OCI-LY1 (cell line): ENCODE measurements around the gene CBFA2T3.

Source experiments
- H2AFZ ChIP-seq: fragments of 200-600 bp; sonication (generic), shearing (Covaris generic); 2 replicates; pipeline ENCODE4 v1.6.0; 2014; ENCODE audit warnings: antibody characterized with exemption, mild to moderate bottlenecking, low read length
- H3F3A ChIP-seq: fragments of 200-600 bp; sonication (generic), shearing (Covaris generic); 2 replicates; pipeline ENCODE4 v1.6.0; 2014; ENCODE audit warnings: mild to moderate bottlenecking, antibody characterized with exemption, low read length, moderate library complexity; ENCODE audit not compliant: insufficient read depth
- H3K27ac ChIP-seq: fragments of 200-600 bp; sonication (generic); 2 replicates; pipeline ENCODE4 v1.5.1; 2014; ENCODE audit warnings: low read length, mixed run types, mild to moderate bottlenecking, low read depth; ENCODE audit not compliant: poor library complexity, severe bottlenecking
- H3K27me3 ChIP-seq: fragments of 200-600 bp; sonication (generic); 2 replicates; pipeline ENCODE4 v1.6.0; 2014; ENCODE audit warnings: antibody characterized with exemption, mild to moderate bottlenecking, low read length, moderate library complexity; ENCODE audit not compliant: insufficient read depth
- H3K36me3 ChIP-seq: fragments of 200-600 bp; sonication (generic); 2 replicates; pipeline ENCODE4 v1.6.1; 2014; ENCODE audit warnings: mild to moderate bottlenecking, antibody characterized with exemption, low read length, moderate library complexity, mixed read lengths; ENCODE audit not compliant: insufficient read depth
- H3K4me1 ChIP-seq: fragments of 200-600 bp; sonication (generic); 2 replicates; pipeline ENCODE4 v1.5.1; 2014; ENCODE audit warnings: mild to moderate bottlenecking, low read length, moderate library complexity; ENCODE audit not compliant: insufficient read depth, severe bottlenecking
- H3K4me2 ChIP-seq: fragments of 200-600 bp; sonication (generic), shearing (Covaris generic); 2 replicates; pipeline ENCODE4 v1.6.1; 2014; ENCODE audit warnings: low read length
- H3K4me3 ChIP-seq: fragments of 200-600 bp; sonication (generic); 2 replicates; pipeline ENCODE4 v1.5.1; 2014; ENCODE audit warnings: low read length, low read depth, mild to moderate bottlenecking, mixed read lengths; ENCODE audit not compliant: poor library complexity, severe bottlenecking
- H3K79me2 ChIP-seq: fragments of 200-600 bp; shearing (Covaris generic); 2 replicates; pipeline ENCODE4 v1.6.1; 2016; ENCODE audit warnings: mixed run types, low read length, mixed read lengths; ENCODE audit not compliant: insufficient read depth
- H3K9ac ChIP-seq: fragments of 200-600 bp; sonication (generic), shearing (Covaris generic); 2 replicates; pipeline ENCODE4 v1.6.1; 2014; ENCODE audit warnings: mild to moderate bottlenecking, low read length, mixed read lengths
- H3K9me2 ChIP-seq: fragments of 200-600 bp; sonication (generic), shearing (Covaris generic); 2 replicates; pipeline ENCODE4 v1.6.1; 2014; ENCODE audit warnings: low read depth, mild to moderate bottlenecking, low read length, mixed read lengths
- H3K9me3 ChIP-seq: fragments of 200-600 bp; shearing (Covaris generic); 2 replicates; pipeline ENCODE4 v1.6.1; 2014; ENCODE audit warnings: low read length, mixed read lengths
- H4K20me1 ChIP-seq: fragments of 200-600 bp; sonication (generic), shearing (Covaris generic); 2 replicates; pipeline ENCODE4 v1.6.0; 2016; ENCODE audit warnings: mild to moderate bottlenecking, low read length; ENCODE audit not compliant: insufficient read depth
- EZH2 ChIP-seq: fragments of 200-600 bp; sonication (generic), shearing (Covaris generic); IDR thresholded peaks from 2 replicates; pipeline ENCODE4 v1.8.0; 2017; ENCODE audit warnings: borderline replicate concordance, mixed run types, mild to moderate bottlenecking, antibody characterized with exemption, low read length, moderate library complexity, mixed read lengths
- TF ChIP-seq, protein P1 (sequence below): fragments of 200-600 bp; sonication (generic), shearing (Covaris generic); IDR thresholded peaks from 2 replicates; pipeline ENCODE4 v1.5.1; 2017; ENCODE audit warnings: mild to moderate bottlenecking, antibody characterized with exemption, low read length, moderate library complexity, mixed read lengths

The CBFA2T3 gene

DNA sequence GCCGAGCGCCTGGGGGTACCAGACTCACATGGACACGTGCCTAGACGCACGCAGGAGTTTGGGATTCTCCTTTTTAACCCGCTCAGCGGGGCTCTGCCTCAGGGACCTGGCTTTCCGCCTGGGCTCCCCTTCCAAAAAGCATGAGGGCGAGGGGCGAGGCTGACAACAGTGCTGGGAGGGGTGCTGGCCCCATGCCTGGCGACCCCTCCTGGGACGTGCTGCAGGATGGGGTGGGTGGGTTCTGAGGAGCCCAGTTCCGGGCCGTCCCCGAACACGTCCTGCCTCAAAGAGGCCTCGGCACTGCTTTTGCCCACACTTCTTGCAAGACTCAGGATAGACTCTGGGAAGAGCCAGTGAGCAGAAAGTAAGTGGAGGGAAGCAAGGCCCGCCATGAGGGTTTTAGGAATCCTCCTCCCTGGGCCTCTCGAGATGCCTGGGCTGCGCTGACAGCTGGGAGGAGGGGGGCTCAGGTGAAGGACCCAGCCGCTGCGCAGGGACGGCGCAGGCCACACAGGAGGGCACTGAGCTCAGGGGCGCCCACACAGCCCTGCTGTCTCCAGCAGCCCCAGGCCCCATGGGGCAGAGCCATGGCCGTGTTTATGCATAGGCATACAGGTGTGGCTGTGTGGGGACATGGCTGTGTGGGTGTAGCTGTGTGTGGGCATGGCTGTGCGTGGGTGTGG, 95.2 kb downstream of the CBFA2T3 start:
- H3K36me3 ChIP-seq: peaks cover 26% of the 10 kb centered on the region
- H3K4me1 ChIP-seq: no peaks in the 10 kb centered on the region
- H4K20me1 ChIP-seq: no peaks in the 10 kb centered on the region
- no peak overlapping the region for H3K9ac ChIP-seq
- H3K4me2 ChIP-seq: no peak overlapping the region
- no peaks in the 10 kb centered on the region for H3K27me3 ChIP-seq
- H3K79me2 ChIP-seq: no peaks in the 10 kb centered on the region
- TF ChIP-seq, protein P1, sequence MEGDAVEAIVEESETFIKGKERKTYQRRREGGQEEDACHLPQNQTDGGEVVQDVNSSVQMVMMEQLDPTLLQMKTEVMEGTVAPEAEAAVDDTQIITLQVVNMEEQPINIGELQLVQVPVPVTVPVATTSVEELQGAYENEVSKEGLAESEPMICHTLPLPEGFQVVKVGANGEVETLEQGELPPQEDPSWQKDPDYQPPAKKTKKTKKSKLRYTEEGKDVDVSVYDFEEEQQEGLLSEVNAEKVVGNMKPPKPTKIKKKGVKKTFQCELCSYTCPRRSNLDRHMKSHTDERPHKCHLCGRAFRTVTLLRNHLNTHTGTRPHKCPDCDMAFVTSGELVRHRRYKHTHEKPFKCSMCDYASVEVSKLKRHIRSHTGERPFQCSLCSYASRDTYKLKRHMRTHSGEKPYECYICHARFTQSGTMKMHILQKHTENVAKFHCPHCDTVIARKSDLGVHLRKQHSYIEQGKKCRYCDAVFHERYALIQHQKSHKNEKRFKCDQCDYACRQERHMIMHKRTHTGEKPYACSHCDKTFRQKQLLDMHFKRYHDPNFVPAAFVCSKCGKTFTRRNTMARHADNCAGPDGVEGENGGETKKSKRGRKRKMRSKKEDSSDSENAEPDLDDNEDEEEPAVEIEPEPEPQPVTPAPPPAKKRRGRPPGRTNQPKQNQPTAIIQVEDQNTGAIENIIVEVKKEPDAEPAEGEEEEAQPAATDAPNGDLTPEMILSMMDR: no peak
- no peak for TF ChIP-seq EZH2
- H3K9me3 ChIP-seq: no peaks in the 10 kb centered on the region
- no peaks in the 10 kb centered on the region for H3F3A ChIP-seq
- H3K9me2 ChIP-seq: no peaks in the 10 kb centered on the region
- no peak overlapping the region for H3K27ac ChIP-seq
- no peak overlapping the region for H2AFZ ChIP-seq
- no peak overlapping the region for H3K4me3 ChIP-seq

DNA sequence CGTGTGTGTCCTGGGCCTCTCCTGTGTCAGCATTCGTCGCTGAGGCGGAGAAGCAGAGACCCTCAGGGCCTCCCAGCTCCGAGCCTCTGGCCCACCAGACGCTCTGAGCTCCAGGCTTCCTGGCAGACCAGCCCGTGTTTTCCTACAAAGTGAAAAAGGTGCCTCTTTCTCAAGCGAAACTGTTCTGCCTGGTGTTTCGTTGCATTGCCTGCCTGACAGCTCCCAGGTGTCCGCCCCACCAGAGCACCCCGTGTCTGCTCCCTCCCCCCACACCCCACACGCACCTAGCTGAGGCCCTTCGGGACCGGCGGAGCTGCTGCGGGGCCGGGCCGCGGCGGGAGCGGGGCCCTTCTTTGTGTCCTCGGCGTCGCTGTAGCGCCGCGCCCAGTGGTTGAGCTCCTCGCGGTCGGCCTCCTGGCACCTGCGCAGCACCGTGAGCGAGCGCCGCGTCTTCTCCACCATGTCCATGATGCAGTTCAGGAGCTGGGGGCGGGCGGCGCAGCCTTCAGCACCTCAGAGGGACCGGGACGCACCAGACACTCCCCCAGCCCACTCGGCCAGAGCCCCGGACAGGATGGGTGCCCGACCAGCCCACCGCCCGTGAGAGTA, 95.9 kb downstream of the CBFA2T3 start:
- TF ChIP-seq, protein P1: no peak
- no peak for TF ChIP-seq EZH2
- Histone ChIP-seq H4K20me1 (no peaks in the 10 kb centered on the region), H3F3A (no peaks in the 10 kb centered on the region), H3K79me2 (no peaks in the 10 kb centered on the region), H2AFZ (no peak overlapping the region), H3K27me3 (no peaks in the 10 kb centered on the region), H3K36me3 (peaks cover 30% of the 10 kb centered on the region), H3K9me2 (no peaks in the 10 kb centered on the region), H3K27ac (no peak overlapping the region), H3K4me2 (no peak overlapping the region), H3K4me3 (no peak overlapping the region), H3K9ac (no peak overlapping the region), H3K4me1 (no peaks in the 10 kb centered on the region), H3K9me3 (no peaks in the 10 kb centered on the region)

DNA sequence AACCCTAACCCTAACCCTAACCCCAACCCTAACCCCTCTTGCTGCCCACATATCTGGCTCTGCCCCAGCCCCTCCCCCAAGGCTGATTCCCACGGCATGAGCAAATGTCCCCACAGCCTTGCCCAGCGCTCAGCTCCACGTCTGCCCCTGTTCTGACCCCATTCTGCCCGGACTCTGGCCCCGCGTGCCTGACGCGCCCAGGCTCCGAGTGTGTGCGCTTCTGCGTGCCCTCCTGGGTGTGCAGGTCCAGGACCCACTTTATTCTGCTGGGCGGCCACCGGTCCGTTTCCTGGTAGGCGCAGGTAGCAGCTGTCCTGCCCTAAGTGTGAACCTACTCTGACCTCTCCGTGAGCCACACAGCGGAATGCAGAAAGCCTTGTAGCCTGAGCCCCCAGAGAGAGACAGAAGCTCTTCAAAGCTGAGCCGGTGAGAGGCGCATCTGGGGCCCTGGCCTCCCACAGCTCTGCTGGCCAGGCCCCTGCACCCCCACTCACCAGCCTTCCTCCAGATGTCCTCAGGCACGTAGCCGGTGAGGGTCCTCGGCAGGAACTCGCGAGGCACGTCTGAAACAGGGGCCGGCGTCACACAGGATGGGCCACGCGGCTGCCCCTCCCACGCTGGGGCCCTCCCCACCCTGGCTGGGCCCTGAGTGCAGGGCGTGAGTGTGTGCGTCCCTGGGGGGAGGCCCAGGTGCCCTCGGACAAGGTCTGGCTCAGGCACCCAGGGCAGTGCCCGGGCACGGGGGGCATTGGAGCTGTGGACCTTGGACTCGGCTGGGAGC, 96.6 kb downstream of the CBFA2T3 start:
- no peak overlapping the region for H2AFZ ChIP-seq
- no peaks in the 10 kb centered on the region for H3K9me3 ChIP-seq
- no peak for TF ChIP-seq EZH2
- TF ChIP-seq, protein P1: no peak
- H3K9ac ChIP-seq: no peak overlapping the region
- H3K4me2 ChIP-seq: no peak overlapping the region
- no peak overlapping the region for H3K27ac ChIP-seq
- H3K4me3 ChIP-seq: no peak overlapping the region
- no peaks in the 10 kb centered on the region for H3K9me2 ChIP-seq
- H3K36me3 ChIP-seq: peaks cover 30% of the 10 kb centered on the region
- H3K79me2 ChIP-seq: no peaks in the 10 kb centered on the region
- H3K27me3 ChIP-seq: no peaks in the 10 kb centered on the region
- no peaks in the 10 kb centered on the region for H3F3A ChIP-seq
- no peaks in the 10 kb centered on the region for H4K20me1 ChIP-seq
- no peaks in the 10 kb centered on the region for H3K4me1 ChIP-seq
